GM03348 (cell line): ENCODE data around the gene MAFG.

Source experiments
- DNase-seq: peaks from one replicate; pipeline ENCODE4 v3.0.0; 2012; ENCODE audit warnings: low spot score

The MAFG gene

GRCh38 chr17:81927653-81928543 is at the start of gene MAFG:
MAFG (minus strand) TSS chr17:81927735; CDS start chr17:81923185, 4,550 bp downstream.
- peak; percentile 97 for DNase-seq

GRCh38 chr17:81976332-81977210 is 49.0 kb upstream of the MAFG start:
- no peak for DNase-seq

GRCh38 chr17:81973432-81973831 is 45.9 kb upstream of the MAFG start:
- DNase-seq: no peak

GRCh38 chr17:81968850-81969812 is 41.6 kb upstream of the MAFG start:
- no peak for DNase-seq

- no peak for DNase-seq
Measured at GRCh38 chr17:81968396-81968745, 40.8 kb upstream of the MAFG start.

GRCh38 chr17:81967533-81968395 is 40.2 kb upstream of the MAFG start:
- DNase-seq: peak; percentile 76

GRCh38 chr17:81967244-81967532 is 39.7 kb upstream of the MAFG start:
- no peak for DNase-seq

- no peak for DNase-seq
Measured at GRCh38 chr17:81966343-81967243, 39.1 kb upstream of the MAFG start.

- DNase-seq: no peak
Measured at GRCh38 chr17:81964081-81964849, 36.7 kb upstream of the MAFG start.

GRCh38 chr17:81962499-81963441 is 35.2 kb upstream of the MAFG start:
- no peak for DNase-seq

- no peak for DNase-seq
Measured at GRCh38 chr17:81961521-81962498, 34.3 kb upstream of the MAFG start.

- peak; percentile 68 for DNase-seq
Measured at GRCh38 chr17:81961087-81961511, 33.6 kb upstream of the MAFG start, which contains the start of gene NOTUM. NOTUM (minus strand) TSS chr17:81961187; CDS start chr17:81960909, 278 bp downstream.

GRCh38 chr17:81960130-81960958 is 32.8 kb upstream of the MAFG start:
- no peak for DNase-seq

GRCh38 chr17:81959362-81960129 is 32.0 kb upstream of the MAFG start:
- DNase-seq: peak; percentile 89
